HEK293 (cell line): ENCODE results near the gene ITFG2.

Experiments used
- CTCF ChIA-PET: fragments of 350-600 bp; formaldehyde crosslinking; extraction: SDS; loops from one replicate; lab custom pipeline; 2021; ENCODE audit warnings: antibody characterized with exemption; lab: Yijun Ruan, JAX
- POLR2A ChIA-PET: fragments of 300-600 bp; formaldehyde crosslinking; extraction: SDS; loops from one replicate; lab custom pipeline; 2020; ENCODE audit warnings: antibody characterized with exemption, inconsistent platforms; lab: Yijun Ruan, JAX
- H3K27ac ChIP-seq: fragments of 200-500 bp; sonication (Bioruptor generic); 2 replicates; pipeline ENCODE4 v1.5.1; 2014; ENCODE audit warnings: low read depth, low read length, control low read depth, inconsistent platforms; ENCODE audit errors: extremely low read depth
- H3K36me3 ChIP-seq, 2 experiments: fragments of 200-500 bp in 1 of 2; sonication (Bioruptor generic) in 1 of 2; 1 replicate in 1 of 2; 2 replicates in 1 of 2; pipeline ENCODE4 v1.5.1; 2014 to 2017; ENCODE audit warnings: inconsistent platforms in 2 of 2, low read length in 2 of 2; ENCODE audit not compliant: control insufficient read depth in 2 of 2, insufficient read depth in 1 of 2
- H3K4me1 ChIP-seq: fragments of 200-500 bp; sonication (Bioruptor generic); 2 replicates; pipeline ENCODE4 v1.5.1; 2014; ENCODE audit warnings: mild to moderate bottlenecking, low read length, inconsistent platforms; ENCODE audit not compliant: control insufficient read depth, insufficient read depth
- H3K4me3 ChIP-seq: 2 replicates; pipeline ENCODE4 v1.5.1; 2011; ENCODE audit warnings: low read depth, mild to moderate bottlenecking, control low read depth, low read length, moderate library complexity
- H3K9me3 ChIP-seq: fragments of 200-500 bp; sonication (Bioruptor generic); 2 replicates; pipeline ENCODE4 v1.5.1; 2014; ENCODE audit warnings: low read depth, low read length, inconsistent platforms; ENCODE audit not compliant: control insufficient read depth, insufficient read depth
- KLF9 ChIP-seq: fragments of 450-650 bp; formaldehyde crosslinking; IDR thresholded peaks from 2 replicates; pipeline ENCODE4 v1.5.1; 2016; ENCODE audit warnings: missing biosample characterization, missing genetic modification characterization, low read depth
- SCRT1 ChIP-seq: fragments of 450-650 bp; formaldehyde crosslinking; IDR thresholded peaks from 2 replicates; pipeline ENCODE4 v1.5.1; 2016; ENCODE audit warnings: missing biosample characterization, missing genetic modification characterization, borderline replicate concordance
- ZBTB20 ChIP-seq: fragments of 450-650 bp; formaldehyde crosslinking; IDR thresholded peaks from 2 replicates; pipeline ENCODE4 v1.5.1; 2016; ENCODE audit warnings: missing biosample characterization, missing genetic modification characterization
- ZNF112 ChIP-seq: fragments of 450-650 bp; formaldehyde crosslinking; IDR thresholded peaks from 2 replicates; pipeline ENCODE4 v1.5.0; 2017; ENCODE audit warnings: missing biosample characterization, missing genetic modification characterization
- ZNF16 ChIP-seq: fragments of 450-650 bp; formaldehyde crosslinking; IDR thresholded peaks from 2 replicates; pipeline ENCODE4 v1.5.1; 2016; ENCODE audit warnings: low read depth, missing biosample characterization, missing genetic modification characterization
- ZNF394 ChIP-seq: fragments of 450-650 bp; formaldehyde crosslinking; IDR thresholded peaks from 2 replicates; pipeline ENCODE4 v1.5.1; 2016; ENCODE audit warnings: missing biosample characterization, missing genetic modification characterization, mild to moderate bottlenecking, moderate library complexity, borderline replicate concordance
- ZNF600 ChIP-seq: fragments of 450-650 bp; formaldehyde crosslinking; IDR thresholded peaks from 2 replicates; pipeline ENCODE4 v1.5.1; 2016; ENCODE audit warnings: missing biosample characterization, missing genetic modification characterization
- TF ChIP-seq, protein P1 (sequence below): fragments of 450-650 bp; formaldehyde crosslinking; IDR thresholded peaks from 2 replicates; pipeline ENCODE4 v1.5.1; 2016; ENCODE audit warnings: missing biosample characterization, missing genetic modification characterization, borderline replicate concordance
- TF ChIP-seq, protein P2 (sequence below): fragments of 450-650 bp; formaldehyde crosslinking; IDR thresholded peaks from 2 replicates; pipeline ENCODE4 v1.5.1; 2016; ENCODE audit warnings: missing biosample characterization, missing genetic modification characterization
- TF ChIP-seq, protein P3 (sequence below): fragments of 450-650 bp; formaldehyde crosslinking; IDR thresholded peaks from 2 replicates; pipeline ENCODE4 v1.5.1; 2017; ENCODE audit warnings: missing biosample characterization, missing genetic modification characterization

ITFG2 gene

DNA sequence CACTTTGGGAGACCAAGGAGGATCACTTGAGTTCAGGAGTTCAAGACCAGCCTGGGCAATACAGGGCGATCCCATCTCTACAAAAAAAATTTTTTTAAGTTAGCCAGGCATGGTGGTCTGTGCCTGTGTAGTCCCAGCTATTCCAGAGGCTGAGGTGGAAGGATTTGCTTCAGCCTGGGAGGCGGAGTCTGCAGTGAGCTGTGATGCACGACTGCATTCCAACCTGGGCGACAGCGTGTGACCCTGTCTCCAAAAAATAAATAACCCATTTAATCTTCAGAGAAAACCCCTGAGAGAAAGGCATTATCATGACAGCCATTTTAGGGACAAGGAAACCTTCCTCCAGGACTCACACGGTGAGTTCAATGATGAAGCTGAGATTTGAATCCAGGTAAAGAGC, 21.4 kb upstream of the ITFG2 start:
- Histone ChIP-seq H3K4me3 (no peak overlapping the region), H3K27ac (no peak overlapping the region), H3K36me3 (peaks cover 0 to 2% of the 10 kb centered on the region in 2 experiments; a peak in 1 of 3 replicates), H3K9me3 (no peaks in the 10 kb centered on the region), H3K4me1 (no peaks in the 10 kb centered on the region)
- CTCF ChIA-PET: interaction anchor here (1.2 kb wide), 1 partner anchor 10 kb away, joined by 4 read pairs; no protein-coding TSS in a partner anchor
- TF ChIP-seq ZNF600 (tag by site-specific recombination) (0 out of 2 replicates have a peak, but pooled peaks have one; percentile 64), ZNF16 (tag by site-specific recombination) (no peak)
- POLR2A ChIA-PET: no interaction called here

DNA sequence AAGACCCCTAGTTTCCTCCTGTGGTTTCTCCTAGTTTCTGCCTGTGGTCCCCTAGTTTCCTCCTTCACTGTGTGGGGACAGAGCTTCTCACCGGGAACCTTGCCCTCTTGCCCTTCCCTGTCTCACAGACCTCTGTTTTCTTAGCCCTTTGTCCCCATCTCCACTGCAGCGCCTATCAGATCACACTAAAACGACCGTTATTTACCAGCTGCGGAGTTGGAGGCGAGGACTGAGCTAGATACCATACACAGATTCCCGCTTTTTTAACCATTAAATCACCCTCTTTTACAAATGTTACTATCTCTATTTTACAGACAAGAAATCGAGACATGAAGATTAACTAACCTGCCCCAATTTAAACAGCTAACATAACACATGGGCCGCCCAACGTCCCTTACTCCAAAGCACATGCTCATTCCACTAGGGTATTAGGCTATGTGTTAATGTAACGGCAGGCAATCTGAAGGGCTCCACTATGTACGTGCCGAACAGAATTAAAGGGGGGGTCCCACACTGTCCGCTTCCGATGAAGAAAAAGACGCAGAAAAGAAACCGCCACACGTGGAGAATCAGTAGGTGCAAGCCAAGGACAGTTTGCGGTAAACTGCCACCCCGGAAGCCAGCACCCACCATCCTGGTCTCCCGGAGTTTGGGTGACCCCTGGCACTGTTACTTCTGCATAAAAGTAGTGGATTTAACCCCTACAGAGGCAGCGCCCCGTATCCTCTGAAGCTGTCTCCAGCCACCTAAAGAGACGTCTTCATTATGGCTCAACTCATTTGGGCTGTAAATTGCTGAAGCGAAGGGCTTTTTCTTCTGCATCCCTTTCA, 19.6 kb upstream of the ITFG2 start:
- H3K9me3 ChIP-seq: no peaks in the 10 kb centered on the region
- H3K4me3 ChIP-seq: no peak overlapping the region
- ChIA-PET CTCF (interaction anchor here (0.7 to 2.1 kb wide), 3 partner anchors 9 to 110 kb away, joined by 3 to 12 read pairs (median 4); no protein-coding TSS in a partner anchor), POLR2A (no interaction called here)
- H3K4me1 ChIP-seq: peaks cover 3% of the 10 kb centered on the region; the same call in 1 of the 2 replicates
- peaks cover 9 to 20% of the 10 kb centered on the region in 2 experiments for H3K36me3 ChIP-seq
- TF ChIP-seq KLF9 (tag by site-specific recombination): no peak
- TF ChIP-seq, protein P1, sequence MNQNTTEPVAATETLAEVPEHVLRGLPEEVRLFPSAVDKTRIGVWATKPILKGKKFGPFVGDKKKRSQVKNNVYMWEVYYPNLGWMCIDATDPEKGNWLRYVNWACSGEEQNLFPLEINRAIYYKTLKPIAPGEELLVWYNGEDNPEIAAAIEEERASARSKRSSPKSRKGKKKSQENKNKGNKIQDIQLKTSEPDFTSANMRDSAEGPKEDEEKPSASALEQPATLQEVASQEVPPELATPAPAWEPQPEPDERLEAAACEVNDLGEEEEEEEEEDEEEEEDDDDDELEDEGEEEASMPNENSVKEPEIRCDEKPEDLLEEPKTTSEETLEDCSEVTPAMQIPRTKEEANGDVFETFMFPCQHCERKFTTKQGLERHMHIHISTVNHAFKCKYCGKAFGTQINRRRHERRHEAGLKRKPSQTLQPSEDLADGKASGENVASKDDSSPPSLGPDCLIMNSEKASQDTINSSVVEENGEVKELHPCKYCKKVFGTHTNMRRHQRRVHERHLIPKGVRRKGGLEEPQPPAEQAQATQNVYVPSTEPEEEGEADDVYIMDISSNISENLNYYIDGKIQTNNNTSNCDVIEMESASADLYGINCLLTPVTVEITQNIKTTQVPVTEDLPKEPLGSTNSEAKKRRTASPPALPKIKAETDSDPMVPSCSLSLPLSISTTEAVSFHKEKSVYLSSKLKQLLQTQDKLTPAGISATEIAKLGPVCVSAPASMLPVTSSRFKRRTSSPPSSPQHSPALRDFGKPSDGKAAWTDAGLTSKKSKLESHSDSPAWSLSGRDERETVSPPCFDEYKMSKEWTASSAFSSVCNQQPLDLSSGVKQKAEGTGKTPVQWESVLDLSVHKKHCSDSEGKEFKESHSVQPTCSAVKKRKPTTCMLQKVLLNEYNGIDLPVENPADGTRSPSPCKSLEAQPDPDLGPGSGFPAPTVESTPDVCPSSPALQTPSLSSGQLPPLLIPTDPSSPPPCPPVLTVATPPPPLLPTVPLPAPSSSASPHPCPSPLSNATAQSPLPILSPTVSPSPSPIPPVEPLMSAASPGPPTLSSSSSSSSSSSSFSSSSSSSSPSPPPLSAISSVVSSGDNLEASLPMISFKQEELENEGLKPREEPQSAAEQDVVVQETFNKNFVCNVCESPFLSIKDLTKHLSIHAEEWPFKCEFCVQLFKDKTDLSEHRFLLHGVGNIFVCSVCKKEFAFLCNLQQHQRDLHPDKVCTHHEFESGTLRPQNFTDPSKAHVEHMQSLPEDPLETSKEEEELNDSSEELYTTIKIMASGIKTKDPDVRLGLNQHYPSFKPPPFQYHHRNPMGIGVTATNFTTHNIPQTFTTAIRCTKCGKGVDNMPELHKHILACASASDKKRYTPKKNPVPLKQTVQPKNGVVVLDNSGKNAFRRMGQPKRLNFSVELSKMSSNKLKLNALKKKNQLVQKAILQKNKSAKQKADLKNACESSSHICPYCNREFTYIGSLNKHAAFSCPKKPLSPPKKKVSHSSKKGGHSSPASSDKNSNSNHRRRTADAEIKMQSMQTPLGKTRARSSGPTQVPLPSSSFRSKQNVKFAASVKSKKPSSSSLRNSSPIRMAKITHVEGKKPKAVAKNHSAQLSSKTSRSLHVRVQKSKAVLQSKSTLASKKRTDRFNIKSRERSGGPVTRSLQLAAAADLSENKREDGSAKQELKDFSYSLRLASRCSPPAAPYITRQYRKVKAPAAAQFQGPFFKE (tag by site-specific recombination): no peak
- TF ChIP-seq, protein P2, sequence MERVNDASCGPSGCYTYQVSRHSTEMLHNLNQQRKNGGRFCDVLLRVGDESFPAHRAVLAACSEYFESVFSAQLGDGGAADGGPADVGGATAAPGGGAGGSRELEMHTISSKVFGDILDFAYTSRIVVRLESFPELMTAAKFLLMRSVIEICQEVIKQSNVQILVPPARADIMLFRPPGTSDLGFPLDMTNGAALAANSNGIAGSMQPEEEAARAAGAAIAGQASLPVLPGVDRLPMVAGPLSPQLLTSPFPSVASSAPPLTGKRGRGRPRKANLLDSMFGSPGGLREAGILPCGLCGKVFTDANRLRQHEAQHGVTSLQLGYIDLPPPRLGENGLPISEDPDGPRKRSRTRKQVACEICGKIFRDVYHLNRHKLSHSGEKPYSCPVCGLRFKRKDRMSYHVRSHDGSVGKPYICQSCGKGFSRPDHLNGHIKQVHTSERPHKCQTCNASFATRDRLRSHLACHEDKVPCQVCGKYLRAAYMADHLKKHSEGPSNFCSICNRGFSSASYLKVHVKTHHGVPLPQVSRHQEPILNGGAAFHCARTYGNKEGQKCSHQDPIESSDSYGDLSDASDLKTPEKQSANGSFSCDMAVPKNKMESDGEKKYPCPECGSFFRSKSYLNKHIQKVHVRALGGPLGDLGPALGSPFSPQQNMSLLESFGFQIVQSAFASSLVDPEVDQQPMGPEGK: no peak
- TF ChIP-seq SCRT1 (tag by site-specific recombination): no peak
- peak; percentile 37; the same call in 1 of the 2 replicates for TF ChIP-seq ZBTB20 (tag by site-specific recombination)
- no peak for TF ChIP-seq ZNF112 (tag by site-specific recombination)
- TF ChIP-seq, protein P3, sequence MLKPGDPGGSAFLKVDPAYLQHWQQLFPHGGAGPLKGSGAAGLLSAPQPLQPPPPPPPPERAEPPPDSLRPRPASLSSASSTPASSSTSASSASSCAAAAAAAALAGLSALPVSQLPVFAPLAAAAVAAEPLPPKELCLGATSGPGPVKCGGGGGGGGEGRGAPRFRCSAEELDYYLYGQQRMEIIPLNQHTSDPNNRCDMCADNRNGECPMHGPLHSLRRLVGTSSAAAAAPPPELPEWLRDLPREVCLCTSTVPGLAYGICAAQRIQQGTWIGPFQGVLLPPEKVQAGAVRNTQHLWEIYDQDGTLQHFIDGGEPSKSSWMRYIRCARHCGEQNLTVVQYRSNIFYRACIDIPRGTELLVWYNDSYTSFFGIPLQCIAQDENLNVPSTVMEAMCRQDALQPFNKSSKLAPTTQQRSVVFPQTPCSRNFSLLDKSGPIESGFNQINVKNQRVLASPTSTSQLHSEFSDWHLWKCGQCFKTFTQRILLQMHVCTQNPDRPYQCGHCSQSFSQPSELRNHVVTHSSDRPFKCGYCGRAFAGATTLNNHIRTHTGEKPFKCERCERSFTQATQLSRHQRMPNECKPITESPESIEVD: no peak
- no peak for TF ChIP-seq ZNF394
- no peak overlapping the region for H3K27ac ChIP-seq
